Mammary epithelial cell (primary cell): ENCODE measurements around the gene WFIKKN2.

Experiments used
- CTCF ChIP-seq, 2 donors: IDR thresholded peaks in 1 of 2; conservative IDR thresholded peaks in 1 of 2; 2 replicates each; pipeline ENCODE4 v1.5.1; 2011 to 2012; ENCODE audit warnings: inconsistent platforms in 2 of 2, low read length in 2 of 2, mild to moderate bottlenecking in 2 of 2, control low read depth in 1 of 2, low read depth in 1 of 2; ENCODE audit not compliant: insufficient read depth in 1 of 2; ENCODE audit errors: extremely low read depth in 1 of 2
- EZH2 ChIP-seq: IDR thresholded peaks from 2 replicates; pipeline ENCODE4 v1.6.1; 2012; ENCODE audit warnings: low read length, inconsistent platforms, borderline replicate concordance

GRCh38 chr17:50825188-50825587 lies 10.2 kb upstream of the WFIKKN2 start:
- no peak for TF ChIP-seq CTCF (conservative IDR thresholded peaks at IDR 0.05 in 1 of 2, IDR thresholded peaks at IDR 0.05 in 1 of 2; ENCODE audit: extremely low read depth in 1 of 2, insufficient read depth in 1 of 2, low read depth in 1 of 2, low read length in 2 of 2)
- TF ChIP-seq EZH2: no peak
